Endothelial cell of hepatic sinusoid (primary cell): ENCODE results near the gene GSTCD.
"Not testable (repeated sequence)": the region's sequence is repeated elsewhere in the genome, so short reads cannot be mapped to it uniquely, and the experiment has no call there.

ENCODE experiments used
- in situ Hi-C: cut with HindIII; loops from 2 replicates; pipeline ENCODE4 v1.10.0; 2017; ENCODE audit warnings: low sequenced_read_pairs

The GSTCD gene

GRCh38 chr4:105714071-105714521 lies 5.5 kb downstream of the GSTCD start:
- in situ Hi-C loops = no loop called here

GRCh38 chr4:105714932-105715331 lies 6.3 kb downstream of the GSTCD start:
- in situ Hi-C loops = no loop called here

- in situ Hi-C loops = no loop called here
These were observed 7.2 kb downstream of the GSTCD start for GRCh38 chr4:105715692-105716278.

- in situ Hi-C loops = no loop called here
These were observed 10.6 kb downstream of the GSTCD start for GRCh38 chr4:105719204-105719603.

GRCh38 chr4:105725623-105726022 lies 17.0 kb downstream of the GSTCD start:
- in situ Hi-C loops = no loop called here

- in situ Hi-C loops = not testable (repeated sequence)
These were observed 21.3 kb downstream of the GSTCD start for GRCh38 chr4:105729895-105730294.

- in situ Hi-C loops = not testable (repeated sequence)
These were observed 26.6 kb downstream of the GSTCD start for GRCh38 chr4:105735217-105735616.

GRCh38 chr4:105741548-105741947 lies 33.0 kb downstream of the GSTCD start:
- in situ Hi-C loops = no loop called here

- in situ Hi-C loops = no loop called here
These were observed 39.6 kb downstream of the GSTCD start for GRCh38 chr4:105748222-105748621.

GRCh38 chr4:105751718-105752299 lies 43.2 kb downstream of the GSTCD start:
- in situ Hi-C loops = no loop called here

- in situ Hi-C loops = no loop called here
These were observed 44.8 kb downstream of the GSTCD start for GRCh38 chr4:105753361-105753760.

- in situ Hi-C loops = no loop called here
These were observed 46.8 kb downstream of the GSTCD start for GRCh38 chr4:105755375-105755774.

GRCh38 chr4:105758958-105759357 lies 50.4 kb downstream of the GSTCD start:
- in situ Hi-C loops = no loop called here

- in situ Hi-C loops = no loop called here
These were observed 57.3 kb downstream of the GSTCD start for GRCh38 chr4:105765690-105766407.

- in situ Hi-C loops = no loop called here
These were observed 59.0 kb downstream of the GSTCD start for GRCh38 chr4:105767579-105767978.

- in situ Hi-C loops = not testable (repeated sequence)
These were observed 61.9 kb downstream of the GSTCD start for GRCh38 chr4:105770524-105770923.

- in situ Hi-C loops = not testable (repeated sequence)
These were observed 63.5 kb downstream of the GSTCD start for GRCh38 chr4:105772065-105772464.

- in situ Hi-C loops = not testable (repeated sequence)
These were observed 67.3 kb downstream of the GSTCD start for GRCh38 chr4:105775760-105776415.

GRCh38 chr4:105780176-105780575 lies 71.6 kb downstream of the GSTCD start:
- in situ Hi-C loops = no loop called here

GRCh38 chr4:105784761-105785160 lies 76.2 kb downstream of the GSTCD start:
- in situ Hi-C loops = no loop called here

GRCh38 chr4:105785792-105786191 lies 77.2 kb downstream of the GSTCD start:
- in situ Hi-C loops = no loop called here

- in situ Hi-C loops = no loop called here
These were observed 78.2 kb downstream of the GSTCD start for GRCh38 chr4:105786748-105787147.
